Left lobe of liver (tissue), 2 donors: ENCODE data around the gene DENND1A. TPM values are rescaled to one million over a fixed set of nuclear protein-coding genes. Genes with fewer than 3 reads are reported as not detected.
A peak's percentile ranks its signal among the peaks of the same experiment; 100 is the strongest.

Experiments
- ATAC-seq: fragments of 200-7000 bp; cut with Tn5 transposase; one replicate; pipeline ENCODE4 v1.9.1; 2020; ENCODE audit warnings: mild to moderate bottlenecking, moderate library complexity
- DNase-seq: peaks from one replicate; pipeline ENCODE4 v3.0.0-alpha.2; 2020; ENCODE audit warnings: low spot score
- total RNA-seq: library from RNA; stranded (reverse); gene quantifications from one replicate; pipeline ENCODE4 v1.2.1, GENCODE V29; 2021
- donor health status: DM: no; HTN: no; CAD: no; lungs with moderate emphysema.
- donor health status: DM: no; HTN: yes; CAD: no.

The DENND1A gene
- total RNA-seq, 1 donor from 2014 or later: 15.5 TPM

DNA sequence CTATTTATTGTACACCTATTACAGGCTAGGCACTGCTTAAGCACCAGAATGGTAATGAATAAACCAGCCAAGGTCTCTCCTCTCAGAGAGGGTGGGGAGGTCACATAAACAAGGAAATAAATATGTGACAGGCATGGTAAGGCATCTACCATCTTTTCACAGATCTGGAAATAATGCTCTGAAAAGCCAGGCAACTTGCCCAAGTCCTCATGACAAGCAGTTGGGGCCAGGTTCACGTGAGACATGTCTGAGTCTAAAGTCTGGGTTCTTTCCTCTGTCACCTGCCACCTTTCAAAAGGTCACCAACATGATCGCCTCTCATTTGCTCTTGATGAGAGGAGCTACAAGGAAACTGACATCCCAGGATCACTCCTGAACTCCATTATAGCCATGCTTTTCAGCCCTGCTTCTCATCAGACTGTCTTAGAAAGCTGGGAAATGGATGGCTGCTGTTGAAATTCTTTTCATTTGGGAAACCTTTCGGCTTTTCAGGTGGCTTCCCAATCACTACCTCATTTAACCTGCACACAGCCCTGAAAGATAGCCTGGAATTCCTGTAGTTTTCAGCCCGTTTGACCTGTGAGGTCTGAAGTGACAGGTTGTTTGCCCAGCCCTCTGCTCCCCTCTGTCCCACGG is 450.8 kb downstream of the DENND1A start:
- peak; percentile 71 for ATAC-seq
- DNase-seq: peak; percentile 84

DNA sequence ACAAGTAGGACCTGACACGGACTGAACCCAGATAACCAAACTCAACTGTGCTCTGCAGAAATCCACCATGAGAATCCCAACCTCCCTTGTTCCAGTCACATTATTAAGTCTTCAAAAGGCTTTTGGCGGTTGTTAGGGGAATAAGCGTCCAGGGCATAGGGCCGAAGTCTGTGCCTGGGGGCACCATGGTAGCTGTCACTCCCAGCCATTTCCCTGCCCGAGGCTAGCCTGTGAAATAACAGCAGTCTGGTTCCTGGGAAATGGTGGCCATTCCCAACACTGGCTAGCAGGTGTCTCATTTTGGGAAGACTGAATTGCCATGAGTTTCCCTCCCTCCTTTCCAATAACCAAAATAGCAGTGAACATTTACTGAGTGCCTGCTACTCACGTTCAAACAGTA is 451.8 kb downstream of the DENND1A start:
- DNase-seq (no peak), ATAC-seq (no peak)

DNA sequence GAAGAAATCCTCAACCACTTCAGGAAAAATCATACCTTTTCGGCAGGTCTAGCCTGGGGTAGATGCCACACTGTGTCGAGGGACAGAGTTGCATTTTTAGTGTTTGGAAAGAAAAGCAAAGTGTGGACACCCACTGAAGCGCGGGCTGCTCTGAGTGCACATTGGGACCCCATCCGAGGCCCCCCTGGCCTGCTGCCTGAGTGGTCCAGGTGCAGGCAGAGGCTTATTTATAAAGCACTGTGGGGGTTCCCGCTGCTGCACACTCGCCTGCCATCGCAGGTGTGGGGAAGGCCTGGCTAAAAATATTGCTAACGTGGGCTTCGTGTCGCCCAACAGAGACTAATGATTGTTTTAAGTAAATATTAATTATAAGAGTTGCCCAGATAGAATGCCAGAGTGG is 454.5 kb downstream of the DENND1A start:
- no peak for ATAC-seq
- DNase-seq: no peak

DNA sequence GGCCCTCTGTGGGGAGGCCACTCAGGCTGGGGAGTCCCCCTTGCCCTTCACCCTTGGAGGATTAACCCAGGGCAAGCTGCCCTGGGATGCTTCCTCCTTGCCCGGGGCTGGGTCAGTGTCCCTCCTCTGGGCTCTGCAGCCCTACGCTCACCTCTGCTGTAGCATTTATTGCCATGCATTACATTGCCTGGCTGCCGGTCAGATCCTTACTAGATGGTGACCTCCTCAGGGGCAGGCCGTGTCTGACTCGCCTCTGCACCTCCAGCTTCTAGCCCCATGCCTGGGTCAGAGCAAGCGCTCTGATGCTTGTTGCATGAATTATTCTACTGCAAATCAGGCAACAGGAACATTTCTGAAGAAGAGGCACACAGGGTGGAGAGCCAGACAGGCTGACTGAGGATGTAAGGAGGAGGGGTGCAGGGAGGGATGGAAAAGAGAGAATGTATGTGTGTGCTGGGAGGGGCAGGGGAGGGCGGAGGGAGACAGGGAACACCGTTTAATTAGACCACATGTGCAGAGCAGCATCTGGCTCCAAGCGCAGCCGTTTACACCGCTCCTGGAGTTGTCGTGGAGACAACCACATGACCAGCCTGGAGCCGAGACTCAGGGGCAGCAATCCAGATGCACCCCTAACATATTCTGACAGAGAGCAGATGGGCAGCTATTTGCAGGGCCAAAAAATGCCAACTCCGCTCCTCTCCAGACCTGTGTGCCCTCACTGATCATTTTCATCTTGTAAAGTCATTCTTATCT is 456.9 kb downstream of the DENND1A start:
- ATAC-seq (no peak), DNase-seq (no peak)

DNA sequence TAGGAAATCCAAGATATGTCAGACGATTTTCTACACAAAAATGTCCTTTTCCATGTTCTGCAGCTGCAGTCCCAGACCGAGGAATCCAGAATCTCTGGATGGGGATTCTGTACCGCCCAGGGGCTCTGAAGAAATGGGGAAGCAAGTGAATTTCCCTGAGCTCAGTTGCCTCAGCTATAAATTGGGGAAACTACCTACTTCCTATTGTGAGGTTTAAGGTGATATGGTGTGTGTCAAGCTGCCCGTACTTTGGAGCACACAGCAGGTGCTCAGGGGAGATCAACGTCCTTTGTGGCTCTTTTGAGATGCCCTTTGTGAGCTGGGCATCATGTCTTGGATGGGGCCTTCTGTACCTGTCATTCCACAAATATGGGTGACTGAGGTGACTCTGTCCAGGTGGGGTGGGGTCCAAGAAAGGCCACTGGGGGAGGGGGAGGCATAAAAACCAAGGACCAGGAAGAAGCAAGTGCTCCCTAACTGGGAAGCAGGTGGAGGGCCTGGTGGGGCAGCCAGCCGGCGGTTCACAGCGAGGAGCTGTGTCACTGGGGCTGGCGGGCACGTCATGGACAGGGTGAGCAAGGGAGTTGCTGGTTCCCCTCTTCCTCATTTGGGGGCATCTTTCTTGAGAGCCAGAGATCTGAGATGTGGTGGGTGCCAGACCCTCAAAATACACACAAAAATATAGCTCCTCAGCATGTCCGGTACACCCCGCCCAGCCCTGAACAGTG is 457.9 kb downstream of the DENND1A start:
- no peak for ATAC-seq
- DNase-seq: no peak

- DNase-seq: no peak
- no peak for ATAC-seq
Observed at GRCh38 chr9:123470991-123471770, 458.7 kb downstream of the DENND1A start.

- ATAC-seq (peak; percentile 64), DNase-seq (peak; percentile 84)
Observed at GRCh38 chr9:123470121-123470782, 459.7 kb downstream of the DENND1A start.

- ATAC-seq: no peak
- DNase-seq: no peak
Observed at GRCh38 chr9:123469282-123469681, 460.6 kb downstream of the DENND1A start.

- ATAC-seq (peak; percentile 1), DNase-seq (no peak)
Observed at GRCh38 chr9:123468541-123468940, 461.4 kb downstream of the DENND1A start.

GRCh38 chr9:123465304-123465703 is 464.6 kb downstream of the DENND1A start:
- peak; percentile 65 for DNase-seq
- ATAC-seq: peak; percentile 79

- DNase-seq (no peak), ATAC-seq (no peak)
Observed at GRCh38 chr9:123460091-123460490, 469.8 kb downstream of the DENND1A start.

DNA sequence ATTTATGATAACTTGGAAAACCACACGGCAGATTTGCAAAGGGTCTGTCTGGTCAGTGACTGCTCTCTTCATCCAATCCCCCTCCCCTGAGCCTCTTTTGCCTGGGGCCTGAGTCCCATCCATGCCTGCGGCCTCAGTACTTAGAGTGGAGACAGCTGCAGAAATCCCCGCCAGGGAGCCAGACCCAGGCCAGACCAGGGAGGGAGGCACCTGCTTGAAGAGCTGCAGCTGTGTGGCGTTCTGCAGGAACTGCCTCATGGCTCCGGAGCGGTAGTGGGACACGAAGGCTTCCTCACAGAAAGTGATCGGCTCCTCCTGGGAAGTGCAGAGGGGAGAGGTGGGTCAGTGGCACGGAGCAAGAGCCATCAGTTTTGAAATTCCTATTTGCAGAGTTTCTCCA is 472.3 kb downstream of the DENND1A start:
- no peak for ATAC-seq
- no peak for DNase-seq

DNA sequence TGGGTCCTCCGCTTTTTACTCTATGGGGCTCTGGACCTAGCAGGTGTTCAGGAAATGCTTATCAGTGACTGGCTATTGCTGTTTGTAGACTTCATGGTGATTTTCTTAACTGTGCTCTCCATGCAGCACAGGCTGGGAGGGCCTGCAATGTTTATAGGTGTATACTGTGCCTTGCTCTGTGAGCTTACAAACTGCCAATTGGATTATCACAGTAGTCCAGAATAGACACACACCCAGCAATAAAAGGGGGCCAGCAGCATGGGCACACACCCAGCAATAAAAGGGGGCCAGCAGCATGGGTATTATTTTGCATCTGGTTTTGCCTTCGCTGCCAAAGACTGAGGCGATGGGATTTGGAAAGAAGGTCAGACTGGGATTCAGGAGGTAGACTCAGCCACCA is 473.9 kb downstream of the DENND1A start:
- DNase-seq (no peak), ATAC-seq (no peak)

DNA sequence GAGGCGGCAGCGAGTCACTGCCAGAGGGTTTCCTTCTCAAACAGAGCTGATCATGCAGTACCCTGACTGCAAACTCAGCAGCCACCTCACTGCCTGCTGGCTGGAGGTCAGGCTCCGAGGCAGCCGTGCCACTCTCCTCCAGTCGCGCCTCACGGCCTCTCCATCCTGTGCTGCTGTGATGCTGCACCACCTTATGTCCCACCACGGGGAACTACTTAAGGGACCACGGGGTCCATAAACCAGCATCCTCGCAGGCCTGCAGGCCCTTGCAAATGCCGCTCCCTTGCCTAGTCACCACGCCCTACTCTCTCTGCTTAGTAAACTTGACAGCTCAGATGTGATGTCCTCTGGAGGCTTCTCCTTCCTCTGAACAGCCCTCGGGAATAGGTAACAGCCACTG is 474.7 kb downstream of the DENND1A start:
- DNase-seq (no peak), ATAC-seq (no peak)

DNA sequence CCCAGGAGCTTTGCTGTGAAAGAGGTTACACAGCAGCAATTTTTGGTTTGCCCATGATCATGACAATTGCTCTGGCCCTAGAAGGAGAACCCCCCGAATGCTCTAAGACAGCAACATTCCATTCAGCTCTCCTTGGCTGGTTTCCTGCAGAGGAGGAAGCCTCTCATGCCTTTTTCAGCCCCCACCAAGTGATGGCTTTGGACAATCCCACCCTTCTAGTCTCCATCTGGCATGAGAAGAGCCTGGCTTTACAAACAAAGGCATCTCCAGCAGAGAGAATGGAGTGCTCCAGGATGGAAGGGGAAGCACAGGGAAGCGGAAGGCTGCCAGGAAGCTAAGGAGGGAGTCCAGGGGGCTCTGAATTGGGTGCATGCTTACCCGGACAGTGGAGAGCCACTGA is 475.6 kb downstream of the DENND1A start:
- no peak for ATAC-seq
- DNase-seq: no peak

DNA sequence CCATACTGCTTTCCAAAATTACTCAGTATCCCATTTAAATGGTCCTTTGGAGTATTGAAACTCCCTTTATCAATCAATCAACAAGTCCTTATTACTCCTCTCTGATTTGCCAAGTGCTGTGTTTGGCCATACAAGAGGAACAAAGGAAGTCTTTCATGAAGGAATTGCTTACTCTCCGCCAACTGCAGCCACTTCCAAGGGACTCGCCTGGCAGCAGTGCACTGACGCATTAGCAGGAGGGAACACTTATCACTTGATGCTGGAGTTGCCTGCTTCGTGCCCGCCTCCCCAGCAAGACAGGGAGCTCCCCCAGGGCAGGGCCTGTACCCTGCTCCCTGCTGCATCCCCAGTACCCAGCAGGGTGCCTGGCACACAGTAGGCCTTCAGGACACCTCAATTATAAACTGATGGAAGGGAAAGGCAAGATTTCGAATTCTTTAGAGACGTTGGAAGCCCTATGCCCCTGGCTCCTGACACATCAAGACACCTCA is 476.1 kb downstream of the DENND1A start:
- DNase-seq (no peak), ATAC-seq (no peak)

- DNase-seq (peak; percentile 18), ATAC-seq (no peak)
Observed at GRCh38 chr9:123453076-123453667, 476.8 kb downstream of the DENND1A start.

DNA sequence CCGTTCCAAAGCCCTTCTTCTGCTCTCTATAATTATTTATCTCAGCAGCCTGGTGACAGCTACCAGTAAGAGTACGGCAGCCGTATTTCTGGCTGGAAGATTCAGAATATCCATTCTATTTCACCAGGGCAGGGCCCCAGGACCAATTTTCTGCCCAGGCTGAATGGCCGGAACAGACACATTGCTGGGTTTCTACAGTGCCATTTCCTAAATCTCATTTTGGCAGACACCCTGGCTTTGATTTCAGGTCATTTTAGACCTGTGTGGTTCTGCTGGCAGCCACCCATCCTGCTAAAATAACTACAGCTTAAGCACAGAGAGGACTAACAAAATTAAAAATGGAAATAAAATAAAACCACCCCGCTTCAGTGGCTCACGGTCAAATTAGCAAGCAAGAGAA is 478.9 kb downstream of the DENND1A start:
- peak; percentile 81 for ATAC-seq
- DNase-seq: peak; percentile 51

DNA sequence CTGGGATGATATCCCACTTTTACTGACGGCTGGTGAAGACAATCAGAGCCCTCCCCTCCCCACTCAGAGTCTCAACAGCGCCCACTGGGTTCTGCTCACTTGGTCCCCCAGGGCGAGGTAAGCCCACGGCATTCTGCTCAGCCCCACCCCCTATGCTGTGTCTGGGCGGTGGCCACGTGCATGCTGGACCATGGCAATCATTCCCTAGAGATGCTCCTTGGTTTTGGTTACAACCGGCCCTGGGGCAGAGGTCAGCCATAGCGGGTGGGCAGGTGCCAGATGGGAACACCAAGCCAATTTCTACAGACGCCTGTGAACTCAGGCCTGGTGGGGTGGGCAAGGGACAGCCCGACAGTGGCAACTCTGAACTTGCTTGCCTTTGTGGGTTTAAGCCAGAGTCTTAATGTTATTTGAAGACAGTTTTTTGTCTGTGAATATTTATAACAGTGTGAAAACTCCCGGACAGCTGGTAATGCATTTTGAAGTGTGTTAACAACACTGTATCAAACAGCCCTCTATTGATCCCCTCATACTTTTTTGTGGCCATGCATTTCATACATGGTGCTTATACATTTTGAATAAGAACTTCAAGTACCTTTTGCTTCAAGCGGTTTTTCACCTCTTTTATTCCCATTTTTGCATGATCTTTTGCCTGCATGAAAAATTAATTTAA is 479.7 kb downstream of the DENND1A start:
- peak; percentile 48 for DNase-seq
- ATAC-seq: peak; percentile 56
